H9 (cell line): Measurements from ENCODE around the gene CHD9. TPM values are rescaled to one million over a fixed set of nuclear protein-coding genes. Genes with fewer than 3 reads are reported as not detected.
A peak's percentile ranks its signal among the peaks of the same experiment; 100 is the strongest.

Source experiments
- DNase-seq: peaks from one replicate; pipeline ENCODE4 v3.0.0-alpha.2; 2017
- H2AFZ ChIP-seq: one replicate; pipeline ENCODE4 v1.6.1; 2013; ENCODE audit warnings: mild to moderate bottlenecking, low read length, control low read depth, moderate library complexity
- H2AK5ac ChIP-seq: 2 replicates; pipeline ENCODE4 v1.6.1; 2013; ENCODE audit warnings: low read length, control low read depth, mixed read lengths; ENCODE audit not compliant: insufficient read length
- H2BK120ac ChIP-seq: one replicate; pipeline ENCODE4 v1.6.1; 2013; ENCODE audit warnings: low read depth, mild to moderate bottlenecking, low read length, control low read depth, inconsistent platforms; ENCODE audit not compliant: poor library complexity, severe bottlenecking
- H2BK12ac ChIP-seq: 2 replicates; pipeline ENCODE4 v1.6.1; 2013; ENCODE audit warnings: low read length, control low read depth, mixed read lengths, low read depth; ENCODE audit not compliant: insufficient read length
- H2BK15ac ChIP-seq: 2 replicates; pipeline ENCODE4 v1.6.1; 2013; ENCODE audit warnings: low read depth, low read length, control low read depth
- H2BK20ac ChIP-seq: one replicate; pipeline ENCODE4 v1.6.1; 2013; ENCODE audit warnings: low read depth, mild to moderate bottlenecking, low read length, control low read depth, inconsistent platforms; ENCODE audit not compliant: poor library complexity, severe bottlenecking
- H2BK5ac ChIP-seq: 2 replicates; pipeline ENCODE4 v1.6.1; 2013; ENCODE audit warnings: low read length, control low read depth, mixed read lengths; ENCODE audit not compliant: insufficient read length
- H3K14ac ChIP-seq: 2 replicates; pipeline ENCODE4 v1.6.1; 2013; ENCODE audit warnings: low read length, control low read depth; ENCODE audit not compliant: insufficient read depth
- H3K18ac ChIP-seq: 2 replicates; pipeline ENCODE4 v1.6.1; 2013; ENCODE audit warnings: low read depth, mild to moderate bottlenecking, mixed read lengths, low read length, control low read depth; ENCODE audit not compliant: insufficient read length
- H3K23ac ChIP-seq: 2 replicates; pipeline ENCODE4 v1.6.1; 2013; ENCODE audit warnings: low read length, control low read depth, mixed read lengths, low read depth; ENCODE audit not compliant: insufficient read length
- H3K23me2 ChIP-seq: 2 replicates; pipeline ENCODE4 v1.6.1; 2013; ENCODE audit warnings: low read depth, mild to moderate bottlenecking, mixed read lengths, low read length, control low read depth; ENCODE audit not compliant: insufficient read length, poor library complexity, severe bottlenecking
- H3K27ac ChIP-seq: 2 replicates; pipeline ENCODE4 v1.5.1; 2013; ENCODE audit warnings: low read length, control low read depth, mixed read lengths, low read depth; ENCODE audit not compliant: insufficient read length
- H3K27me3 ChIP-seq: 2 replicates; pipeline ENCODE4 v1.6.1; 2013; ENCODE audit warnings: low read length, control low read depth, inconsistent platforms; ENCODE audit not compliant: insufficient read depth
- H3K4ac ChIP-seq: 2 replicates; pipeline ENCODE4 v1.6.1; 2013; ENCODE audit warnings: low read depth, mild to moderate bottlenecking, control low read depth, inconsistent platforms, low read length, moderate library complexity
- H3K4me1 ChIP-seq: 2 replicates; pipeline ENCODE4 v1.6.1; 2013; ENCODE audit warnings: low read length, control low read depth, inconsistent platforms; ENCODE audit not compliant: insufficient read depth
- H3K4me2 ChIP-seq: 2 replicates; pipeline ENCODE4 v1.6.1; 2013; ENCODE audit warnings: low read length, control low read depth, mixed read lengths; ENCODE audit not compliant: insufficient read length, insufficient read depth
- H3K56ac ChIP-seq: 2 replicates; pipeline ENCODE4 v1.6.1; 2013; ENCODE audit warnings: low read depth, mild to moderate bottlenecking, mixed read lengths, low read length, control low read depth; ENCODE audit not compliant: insufficient read length
- H3K79me1 ChIP-seq: 2 replicates; pipeline ENCODE4 v1.6.1; 2013; ENCODE audit warnings: low read depth, mild to moderate bottlenecking, moderate library complexity, low read length, control low read depth, inconsistent platforms; ENCODE audit not compliant: insufficient read depth, poor library complexity, severe bottlenecking
- H3K79me2 ChIP-seq: 2 replicates; pipeline ENCODE4 v1.6.1; 2013; ENCODE audit warnings: low read length, control low read depth, inconsistent platforms; ENCODE audit not compliant: insufficient read depth
- H3K9ac ChIP-seq: 2 replicates; pipeline ENCODE4 v1.6.1; 2013; ENCODE audit warnings: low read length, control low read depth, mixed read lengths; ENCODE audit not compliant: insufficient read length; ENCODE audit errors: extremely low read depth
- H3K9me3 ChIP-seq: one replicate; pipeline ENCODE4 v1.6.1; 2013; ENCODE audit warnings: low read depth, low read length, inconsistent platforms; ENCODE audit not compliant: control insufficient read depth
- H3T11ph ChIP-seq: one replicate; pipeline ENCODE4 v1.6.1; 2013; ENCODE audit warnings: mild to moderate bottlenecking, low read length, control low read depth, inconsistent platforms
- H4K20me1 ChIP-seq: one replicate; pipeline ENCODE4 v1.6.1; 2013; ENCODE audit not compliant: control insufficient read depth, insufficient read length, insufficient read depth
- H4K5ac ChIP-seq: 2 replicates; pipeline ENCODE4 v1.6.1; 2013; ENCODE audit warnings: low read depth, mild to moderate bottlenecking, mixed read lengths, low read length, control low read depth; ENCODE audit not compliant: insufficient read length
- H4K8ac ChIP-seq: replicated peaks from 2 replicates; pipeline ENCODE4 v1.6.1; 2013; ENCODE audit warnings: low read length, control low read depth, mixed read lengths, low read depth; ENCODE audit not compliant: insufficient read length
- H4K91ac ChIP-seq: 2 replicates; pipeline ENCODE4 v1.6.1; 2013; ENCODE audit warnings: low read depth, mild to moderate bottlenecking, moderate library complexity, mixed read lengths, low read length, control low read depth; ENCODE audit not compliant: insufficient read length
- H3K27ac Mint-ChIP-seq, 3 experiments: 2 replicates in 2 of 3; 3 replicates in 1 of 3; pipeline ENCODE4 v1.8.0; 2020 to 2021; ENCODE audit warnings: mixed read lengths in 3 of 3, mild to moderate bottlenecking in 1 of 3, moderate library complexity in 1 of 3
- H3K27me3 Mint-ChIP-seq: 2 replicates; pipeline ENCODE4 v1.8.0; 2021; ENCODE audit warnings: low read depth, mild to moderate bottlenecking, moderate library complexity, mixed read lengths
- H3K36me3 Mint-ChIP-seq, 3 experiments: 2 replicates in 2 of 3; 3 replicates in 1 of 3; pipeline ENCODE4 v1.8.0; 2020 to 2021; ENCODE audit warnings: low read depth in 3 of 3, mixed read lengths in 3 of 3; ENCODE audit not compliant: insufficient read depth in 1 of 3
- H3K4me1 Mint-ChIP-seq, 2 experiments: 2 replicates each; pipeline ENCODE4 v1.8.0; 2020; ENCODE audit warnings: mixed read lengths in 2 of 2
- H3K4me3 Mint-ChIP-seq, 2 experiments: 2 replicates in 1 of 2; 3 replicates in 1 of 2; pipeline ENCODE4 v1.8.0; 2020 to 2021; ENCODE audit warnings: mild to moderate bottlenecking in 2 of 2, mixed read lengths in 2 of 2, moderate library complexity in 1 of 2
- H3K9me3 Mint-ChIP-seq, 2 experiments: 2 replicates in 1 of 2; 3 replicates in 1 of 2; pipeline ENCODE4 v1.8.0; 2020; ENCODE audit warnings: mild to moderate bottlenecking in 2 of 2, mixed read lengths in 2 of 2, moderate library complexity in 1 of 2
- WGBS: extraction: QIAGEN DNeasy Blood & Tissue Kit; methylation state at CpG from one replicate; pipeline ENCODE4 v1.1.7; 2013; ENCODE audit warnings: missing lambda C conversion rate, low lambda C conversion rate, mixed read lengths; ENCODE audit not compliant: insufficient read length; ENCODE audit errors: extremely low coverage; 5-methylcytosine and 5-hydroxymethylcytosine counted together
- total RNA-seq: library from RNA; stranded (reverse); gene quantifications from 2 replicates; pipeline ENCODE4 v1.2.1, GENCODE V29; 2021
- TF ChIP-seq, protein P1 (sequence below): fragments of 200-600 bp; sonication (generic); conservative IDR thresholded peaks from 3 replicates; pipeline ENCODE4 v1.8.0; 2021; ENCODE audit warnings: antibody characterized with exemption, mild to moderate bottlenecking

The CHD9 gene
- total RNA-seq, 1 experiment from 2014 or later = 46.2 TPM

GRCh38 chr16:53094013-53094630 lies 39.3 kb downstream of the CHD9 start:
- no peak overlapping the region for H3K14ac ChIP-seq
- no peak overlapping the region for H3K18ac ChIP-seq
- no peak overlapping the region for H2AK5ac ChIP-seq
- peaks cover 2 to 4% (median 4%) of the 10 kb centered on the region in 3 experiments; a peak in 5 of 7 replicates for H3K36me3 Mint-ChIP-seq
- H3K4me1 Mint-ChIP-seq = peaks cover 64 to 74% of the 10 kb centered on the region in 2 experiments
- H2BK5ac ChIP-seq = no peak overlapping the region
- H3K4me1 ChIP-seq = peaks cover 18% of the 10 kb centered on the region; the same call in 1 of the 2 replicates
- no peak overlapping the region for H3K23ac ChIP-seq
- no CpG with 5 or more reads among the region's 10 CpGs for WGBS
- no peak overlapping the region for H2BK12ac ChIP-seq
- H4K5ac ChIP-seq = no peak overlapping the region
- H3K27me3 ChIP-seq = no peaks in the 10 kb centered on the region
- H3K27ac Mint-ChIP-seq = peak overlapping the region in 1 of 3 experiments; percentile 76; a peak in 3 of 7 replicates
- no peak overlapping the region for H4K91ac ChIP-seq
- no peak overlapping the region for H2BK120ac ChIP-seq
- H2AFZ ChIP-seq = no peak overlapping the region
- H3K9me3 ChIP-seq = no peaks in the 10 kb centered on the region
- H3K4me2 ChIP-seq = no peak overlapping the region
- no peak overlapping the region for H3K4me3 Mint-ChIP-seq
- H3K9me3 Mint-ChIP-seq = no peaks in the 10 kb centered on the region
- no peak overlapping the region for H3K4ac ChIP-seq
- no peaks in the 10 kb centered on the region for H3K23me2 ChIP-seq
- TF ChIP-seq, protein P1, sequence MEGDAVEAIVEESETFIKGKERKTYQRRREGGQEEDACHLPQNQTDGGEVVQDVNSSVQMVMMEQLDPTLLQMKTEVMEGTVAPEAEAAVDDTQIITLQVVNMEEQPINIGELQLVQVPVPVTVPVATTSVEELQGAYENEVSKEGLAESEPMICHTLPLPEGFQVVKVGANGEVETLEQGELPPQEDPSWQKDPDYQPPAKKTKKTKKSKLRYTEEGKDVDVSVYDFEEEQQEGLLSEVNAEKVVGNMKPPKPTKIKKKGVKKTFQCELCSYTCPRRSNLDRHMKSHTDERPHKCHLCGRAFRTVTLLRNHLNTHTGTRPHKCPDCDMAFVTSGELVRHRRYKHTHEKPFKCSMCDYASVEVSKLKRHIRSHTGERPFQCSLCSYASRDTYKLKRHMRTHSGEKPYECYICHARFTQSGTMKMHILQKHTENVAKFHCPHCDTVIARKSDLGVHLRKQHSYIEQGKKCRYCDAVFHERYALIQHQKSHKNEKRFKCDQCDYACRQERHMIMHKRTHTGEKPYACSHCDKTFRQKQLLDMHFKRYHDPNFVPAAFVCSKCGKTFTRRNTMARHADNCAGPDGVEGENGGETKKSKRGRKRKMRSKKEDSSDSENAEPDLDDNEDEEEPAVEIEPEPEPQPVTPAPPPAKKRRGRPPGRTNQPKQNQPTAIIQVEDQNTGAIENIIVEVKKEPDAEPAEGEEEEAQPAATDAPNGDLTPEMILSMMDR = no peak
- no peak overlapping the region for H3K9ac ChIP-seq
- H3T11ph ChIP-seq = no peak overlapping the region
- H4K8ac ChIP-seq = no peak overlapping the region
- no peak overlapping the region for H2BK20ac ChIP-seq
- H4K20me1 ChIP-seq = no peaks in the 10 kb centered on the region
- no peaks in the 10 kb centered on the region for H3K79me2 ChIP-seq
- H3K79me1 ChIP-seq = no peaks in the 10 kb centered on the region
- DNase-seq = no peak
- H3K27ac ChIP-seq = no peak overlapping the region
- no peaks in the 10 kb centered on the region for H3K27me3 Mint-ChIP-seq
- H3K56ac ChIP-seq = no peak overlapping the region
- no peak overlapping the region for H2BK15ac ChIP-seq
